HG03139 (cell line): Measurements from ENCODE around the gene HBS1L.
"Not testable (repeated sequence)": the region's sequence is repeated elsewhere in the genome, so short reads cannot be mapped to it uniquely, and the experiment has no call there.

ENCODE experiments used
- ATAC-seq: cut with Tn5 transposase; IDR thresholded peaks from one replicate; pipeline ENCODE4 v1.9.1; 2021; ENCODE audit not compliant: unreplicated experiment

HBS1L gene

DNA sequence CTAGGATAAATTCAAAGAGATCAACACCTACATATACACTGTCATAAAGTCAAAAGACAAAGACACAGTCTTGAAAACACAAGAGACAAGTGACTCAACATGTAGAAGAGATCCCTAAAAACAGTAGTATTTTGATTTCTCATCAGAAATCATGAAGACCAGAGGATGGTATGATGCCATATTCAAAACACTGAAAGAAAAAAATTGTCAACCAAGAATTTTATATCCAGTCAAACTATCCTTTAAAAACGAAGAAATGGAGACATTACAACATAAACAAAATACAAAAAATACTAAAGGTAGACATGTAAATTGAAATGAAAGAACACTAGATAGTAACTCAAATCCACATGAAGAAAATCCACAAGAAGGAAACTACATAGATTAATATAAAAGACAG lies 27.3 kb upstream of the HBS1L start:
- ATAC-seq = no peak

DNA sequence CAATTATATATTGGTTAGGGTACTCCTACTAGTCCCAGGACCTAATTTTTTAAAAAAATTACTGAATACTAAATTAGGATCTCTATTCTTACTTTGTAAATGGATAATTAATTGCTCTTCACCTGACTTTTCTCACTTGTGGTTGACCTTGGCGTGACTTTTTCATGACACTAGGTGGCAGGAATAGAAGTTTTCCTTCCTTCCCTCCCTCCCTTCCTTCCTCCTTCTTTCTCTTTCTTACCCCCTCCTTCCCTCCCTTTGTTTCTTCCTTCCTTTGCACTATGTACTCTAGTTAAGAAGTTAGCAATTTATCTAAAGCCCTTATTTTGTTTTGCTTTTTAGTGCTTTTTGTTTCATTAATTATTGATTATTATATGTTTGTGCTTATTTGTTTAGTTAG lies 20.4 kb upstream of the HBS1L start:
- ATAC-seq = no peak

DNA sequence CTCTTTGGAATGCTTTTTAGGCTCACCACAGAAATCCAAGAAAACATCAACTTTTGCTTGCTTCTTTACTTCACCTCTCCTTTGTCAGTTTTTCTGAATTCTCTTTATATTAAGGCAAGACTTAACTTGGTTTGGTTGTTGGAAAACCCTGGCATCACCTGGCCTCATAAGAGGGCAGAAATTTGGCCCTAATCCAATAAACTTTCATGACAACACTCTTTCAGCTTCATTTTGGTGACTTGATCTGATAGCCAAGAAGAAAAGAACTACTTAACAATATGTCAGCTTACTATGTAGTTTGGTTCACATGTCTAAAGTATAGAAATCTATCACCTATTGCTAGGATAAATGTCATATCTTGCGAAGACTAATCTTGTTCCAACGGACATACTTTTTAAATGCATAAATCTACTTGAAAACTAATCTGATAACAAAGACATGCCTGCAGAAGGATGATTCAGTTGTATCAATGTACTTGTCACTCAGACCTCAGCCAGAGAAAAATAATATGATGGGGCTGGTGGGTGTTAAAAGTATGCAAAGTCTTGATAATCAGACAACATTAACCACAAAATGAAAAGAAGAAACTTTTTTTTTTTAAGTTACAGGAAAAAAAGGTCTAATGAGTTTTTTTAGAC lies 19.3 kb upstream of the HBS1L start:
- ATAC-seq = no peak

DNA sequence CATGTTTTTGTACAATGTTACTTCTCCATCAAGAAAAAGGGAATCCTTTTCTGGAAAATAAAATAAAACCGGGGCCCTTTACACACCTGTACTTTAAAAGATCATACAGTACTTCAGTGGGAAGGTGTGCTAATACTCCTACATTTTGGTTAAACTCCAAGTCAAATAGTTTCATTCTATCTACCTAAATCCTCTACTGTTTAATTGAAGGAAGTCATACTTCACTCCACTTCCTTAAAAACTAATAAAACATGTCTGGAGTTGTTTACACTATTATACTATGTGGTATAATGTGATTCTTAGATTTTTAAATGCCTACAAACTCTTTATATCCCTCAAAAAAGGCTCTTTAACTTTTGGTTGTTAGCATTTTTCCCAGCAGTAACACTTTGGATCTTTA lies 18.6 kb upstream of the HBS1L start:
- ATAC-seq = no peak

DNA sequence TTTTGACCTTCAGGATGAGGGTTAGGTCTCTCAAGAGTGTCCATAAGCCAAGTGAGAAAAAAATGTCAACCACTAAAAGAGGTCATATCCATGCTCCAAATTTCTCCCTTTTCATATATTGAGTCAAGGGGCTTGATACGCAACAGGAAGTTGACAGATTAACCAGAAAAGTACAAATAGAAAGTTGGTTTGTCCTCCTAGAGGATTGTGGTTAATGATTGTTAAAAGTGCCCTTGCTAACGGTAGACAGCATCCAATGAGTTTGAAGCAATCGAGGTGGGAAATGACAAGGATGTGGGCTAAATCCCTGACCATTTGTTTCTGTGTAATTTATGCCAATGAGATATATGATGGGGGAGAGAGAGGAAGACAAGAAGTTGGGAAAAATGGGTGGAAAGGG lies 18.1 kb upstream of the HBS1L start:
- no peak for ATAC-seq

DNA sequence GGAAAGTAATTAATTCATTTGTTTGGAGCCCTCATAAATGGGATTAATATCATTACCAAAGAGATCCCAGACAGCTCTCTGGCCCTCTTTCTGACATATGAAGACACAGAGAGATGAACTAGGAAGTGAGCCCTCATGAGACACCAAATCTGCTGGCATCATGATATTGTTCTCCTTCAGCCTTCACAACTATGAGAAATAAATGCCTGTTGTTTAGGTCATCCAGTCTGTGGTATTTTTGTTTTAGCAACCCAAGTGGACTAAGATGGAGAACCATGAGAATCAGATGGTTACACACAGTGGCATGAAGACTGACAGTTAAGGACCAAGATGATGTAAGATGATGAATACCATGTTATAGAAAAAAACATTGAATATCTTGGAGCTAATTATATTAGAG lies 16.9 kb upstream of the HBS1L start:
- ATAC-seq = no peak

DNA sequence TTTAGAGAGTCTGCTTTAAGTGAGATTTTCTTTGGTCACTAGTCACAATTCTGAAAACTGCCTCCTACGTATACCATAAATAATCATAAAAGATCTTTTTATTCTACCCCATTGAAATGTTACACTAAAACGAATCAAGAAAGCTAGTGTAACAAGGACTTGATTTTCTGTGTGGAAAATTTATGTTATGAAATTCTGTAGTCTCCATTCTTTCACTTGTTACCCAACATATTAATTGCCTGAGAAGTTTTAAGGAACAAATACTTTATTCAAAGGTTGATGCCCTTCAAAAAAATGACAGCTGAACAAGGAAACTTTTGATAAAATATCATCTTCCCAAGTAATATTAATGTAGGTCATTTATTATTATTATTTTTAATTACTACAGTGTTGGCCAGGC lies 13.3 kb upstream of the HBS1L start:
- no peak for ATAC-seq

DNA sequence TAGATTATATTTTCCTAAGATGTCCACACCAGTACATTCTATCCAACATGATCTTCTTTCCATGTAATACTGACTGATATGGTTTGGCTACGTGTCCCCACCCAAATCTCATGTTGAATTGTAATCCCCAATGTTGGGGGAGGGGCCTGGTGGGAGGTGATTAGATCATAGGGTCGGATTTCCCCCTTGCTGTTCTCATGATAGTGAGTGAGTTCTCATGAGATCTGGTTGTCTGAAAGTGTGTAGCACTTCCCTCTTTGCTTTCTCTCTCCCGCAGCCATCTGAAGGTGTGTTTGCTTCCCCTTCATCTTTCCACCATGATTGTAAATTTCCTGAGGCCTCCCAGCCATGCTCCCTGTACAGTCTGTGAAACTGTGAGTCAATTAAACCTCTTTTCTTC lies 12.2 kb upstream of the HBS1L start:
- ATAC-seq = no peak

DNA sequence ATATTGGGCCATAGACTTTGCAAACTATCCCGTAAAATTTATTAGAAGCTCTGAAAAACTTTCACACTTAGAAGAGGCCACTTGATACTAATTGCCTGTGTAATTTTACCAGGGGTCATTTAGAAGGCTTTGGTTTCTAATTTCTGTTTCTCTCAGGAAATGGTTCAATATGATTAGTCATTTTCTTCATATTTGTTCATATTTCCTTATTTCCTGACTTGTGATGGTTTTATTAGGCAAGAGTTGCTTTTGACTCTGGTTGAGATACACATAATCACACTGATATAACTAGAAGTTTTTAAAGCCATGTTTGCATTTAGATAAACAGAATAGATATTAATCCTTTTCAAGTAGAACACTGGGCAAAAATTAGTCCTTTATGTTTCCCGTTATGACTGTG lies 11.8 kb upstream of the HBS1L start:
- ATAC-seq = no peak

DNA sequence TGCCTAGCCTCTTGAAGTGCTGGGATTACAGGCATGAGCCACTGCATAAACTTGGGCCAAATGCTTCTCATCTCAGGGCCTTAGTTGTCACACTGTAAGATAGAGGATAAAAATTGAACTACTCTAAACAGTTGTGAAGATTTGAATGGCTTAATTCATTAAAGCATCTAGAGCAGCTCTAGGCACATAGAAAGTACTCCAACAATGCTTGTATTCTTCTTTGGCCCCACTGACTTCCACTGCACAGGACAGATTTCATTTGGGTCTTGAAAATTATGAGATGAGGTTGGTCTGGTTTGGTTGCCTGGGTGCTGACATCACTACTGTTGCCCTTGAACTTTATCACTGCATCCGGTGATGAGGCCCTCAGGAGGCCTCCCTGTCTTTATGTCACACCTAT lies 10.0 kb upstream of the HBS1L start:
- no peak for ATAC-seq

DNA sequence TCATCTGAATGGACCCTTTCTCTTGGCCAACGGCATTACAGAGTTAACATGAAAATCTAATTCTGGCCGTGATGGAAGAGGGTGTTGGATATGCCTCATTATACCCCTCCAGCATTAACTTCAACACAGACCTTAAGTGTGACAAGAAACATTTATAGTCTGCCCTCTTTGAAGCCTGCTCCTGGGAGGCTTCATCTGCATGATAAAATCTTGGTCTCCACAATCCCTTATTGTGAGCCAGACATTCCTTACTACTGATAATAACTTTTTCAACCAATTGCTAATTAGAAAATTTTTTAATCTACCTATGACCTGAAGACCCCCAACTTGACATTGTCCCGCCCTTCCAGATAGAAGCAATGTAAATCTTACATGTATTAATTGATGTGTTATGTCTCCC lies 9.3 kb upstream of the HBS1L start:
- no peak for ATAC-seq

DNA sequence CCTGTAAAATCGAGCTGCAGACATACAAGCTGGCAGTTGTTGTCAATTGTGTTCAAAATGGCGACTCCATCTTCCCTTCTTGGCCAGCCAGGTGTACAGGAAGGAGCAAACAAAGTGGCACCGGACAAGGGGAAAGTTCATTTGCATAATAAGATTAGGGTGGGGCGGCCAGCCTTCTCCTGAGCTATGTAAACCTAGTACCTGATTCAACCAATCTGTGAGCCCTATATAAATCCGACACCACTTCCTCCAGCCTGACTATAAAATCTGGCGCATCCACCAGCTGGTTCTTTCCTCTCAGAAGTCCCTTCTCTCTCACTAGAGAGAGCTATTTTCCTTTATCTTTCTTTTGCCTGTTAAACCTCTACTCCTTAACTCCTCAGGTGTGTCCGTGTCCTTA lies 8.1 kb upstream of the HBS1L start:
- ATAC-seq = no peak

DNA sequence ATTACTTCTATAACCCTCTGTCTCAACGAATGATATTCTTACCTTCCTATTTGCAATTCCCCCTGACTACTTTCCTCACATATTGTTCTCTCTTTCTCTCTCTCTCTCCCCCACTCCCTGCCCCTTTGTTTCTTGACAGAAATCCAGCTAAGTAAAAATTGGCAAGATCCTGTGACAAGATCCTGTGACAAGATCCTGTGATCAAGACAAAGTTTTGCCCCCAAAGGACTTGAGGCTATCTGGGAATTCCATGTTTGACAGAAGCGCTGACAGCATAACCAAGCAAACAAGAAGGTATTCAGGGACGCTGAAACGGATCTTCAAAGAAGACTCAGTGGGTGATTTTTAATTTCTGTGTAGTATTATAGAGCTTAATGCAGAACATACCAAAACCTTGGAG lies 5.5 kb upstream of the HBS1L start:
- no peak for ATAC-seq

DNA sequence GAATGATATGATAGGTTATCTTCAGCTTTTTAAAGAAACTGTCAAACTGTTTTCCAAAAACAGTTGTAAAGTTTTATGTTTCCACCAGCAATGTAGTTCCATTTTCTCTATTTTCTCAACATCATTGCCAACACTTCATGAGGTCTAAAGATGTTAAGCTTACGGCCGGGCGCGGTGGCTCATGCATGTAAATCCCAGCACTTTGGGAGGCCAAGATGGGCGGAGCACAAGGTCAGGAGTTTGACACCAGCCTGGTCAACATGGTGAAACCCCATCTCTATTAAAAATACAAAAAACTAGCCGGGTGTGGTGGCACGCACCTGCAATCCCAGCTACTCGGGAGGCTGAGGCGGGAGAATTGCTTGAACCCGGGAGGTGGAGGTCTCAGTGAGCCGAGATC lies 3.7 kb upstream of the HBS1L start:
- not testable (repeated sequence) for ATAC-seq

DNA sequence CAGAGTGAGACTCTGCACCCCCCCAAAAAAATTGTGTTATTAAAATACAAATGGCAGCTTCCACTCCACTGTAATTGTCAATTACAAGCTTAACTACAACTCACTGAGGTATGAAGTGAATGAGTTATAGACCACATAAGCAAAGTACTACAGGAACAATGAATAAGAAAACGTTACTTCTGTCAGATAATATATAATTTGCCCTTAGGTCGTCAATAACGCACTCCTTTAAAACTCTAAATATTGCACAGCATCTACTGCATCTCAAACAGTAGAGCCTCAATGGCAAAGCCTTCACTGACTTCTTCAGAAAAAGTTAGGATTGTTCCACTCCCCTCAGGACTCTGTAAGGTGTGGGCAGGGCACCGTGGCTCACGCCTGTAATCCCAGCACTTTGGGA lies 2.0 kb upstream of the HBS1L start:
- ATAC-seq = no peak

DNA sequence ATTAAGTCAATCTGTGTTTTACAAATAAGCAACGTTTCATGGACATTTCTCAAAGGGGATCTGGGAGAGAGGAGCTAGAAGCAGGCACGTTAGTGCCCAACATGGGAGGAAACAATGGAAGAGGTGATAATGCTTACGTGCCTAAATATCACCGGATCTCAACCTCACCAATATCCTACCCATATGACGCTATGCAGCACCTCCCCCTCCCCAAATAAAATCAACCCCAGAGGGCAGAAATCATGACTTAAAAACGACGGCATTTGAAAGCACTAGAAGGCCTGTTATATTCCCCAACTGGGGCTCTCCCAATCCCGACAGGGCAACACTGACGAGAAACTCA lies 425 bp downstream of the HBS1L start:
- no peak for ATAC-seq

DNA sequence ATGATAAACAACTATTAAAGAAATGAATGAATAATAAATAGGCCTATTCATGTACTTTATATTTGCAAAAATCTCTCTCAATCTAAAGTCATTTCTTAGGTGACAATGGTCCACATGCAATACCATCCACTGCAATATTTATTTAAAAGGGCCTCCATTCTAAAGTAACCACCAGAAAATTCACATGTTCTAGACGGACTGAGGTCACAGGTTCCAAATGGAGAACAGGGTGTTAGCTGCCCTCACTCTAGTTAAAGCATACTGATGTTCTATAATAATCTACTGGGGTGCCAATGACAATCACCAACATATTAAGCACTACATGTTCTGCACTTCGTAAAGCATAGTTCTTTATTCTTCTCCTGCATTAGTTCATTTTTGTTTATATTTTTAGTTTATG lies 1.2 kb downstream of the HBS1L start:
- no peak for ATAC-seq

DNA sequence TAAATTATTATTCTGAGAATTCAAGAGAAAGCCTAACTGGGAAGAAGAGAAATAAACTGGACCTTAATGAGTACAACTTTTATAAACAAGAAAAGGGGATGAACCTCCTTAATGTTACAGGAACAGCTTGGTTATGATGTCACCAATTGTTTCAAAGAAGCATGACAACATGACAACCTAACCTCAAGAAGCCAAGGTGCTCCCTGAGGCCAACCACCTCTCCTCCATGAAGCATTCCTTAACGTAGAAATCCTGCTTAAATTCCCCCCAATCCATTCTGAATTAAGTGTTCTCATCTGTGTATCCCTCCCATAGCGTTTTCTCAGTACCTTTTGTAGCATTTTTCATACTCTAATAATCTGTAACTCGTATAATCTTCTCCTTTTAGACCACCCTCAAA lies 1.7 kb downstream of the HBS1L start:
- no peak for ATAC-seq

DNA sequence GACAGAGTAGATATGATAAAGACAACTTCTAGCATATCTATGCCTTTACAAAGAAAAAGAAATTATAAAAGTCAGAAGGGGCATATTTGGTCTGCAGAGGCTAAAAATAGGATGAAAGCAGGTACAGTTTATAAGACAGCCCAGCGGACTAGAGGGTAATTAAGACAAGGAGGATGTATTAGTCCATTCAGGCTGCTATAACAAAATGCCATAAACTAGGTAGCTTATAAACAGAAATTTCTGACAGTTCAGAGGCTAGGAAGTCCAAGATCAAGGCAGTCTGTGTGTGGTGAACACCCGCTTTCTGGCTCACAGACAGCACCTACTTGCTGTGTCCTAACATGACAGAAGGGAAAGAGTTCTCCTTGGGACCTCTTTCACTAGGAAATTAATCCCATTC lies 5.7 kb downstream of the HBS1L start:
- ATAC-seq = no peak

DNA sequence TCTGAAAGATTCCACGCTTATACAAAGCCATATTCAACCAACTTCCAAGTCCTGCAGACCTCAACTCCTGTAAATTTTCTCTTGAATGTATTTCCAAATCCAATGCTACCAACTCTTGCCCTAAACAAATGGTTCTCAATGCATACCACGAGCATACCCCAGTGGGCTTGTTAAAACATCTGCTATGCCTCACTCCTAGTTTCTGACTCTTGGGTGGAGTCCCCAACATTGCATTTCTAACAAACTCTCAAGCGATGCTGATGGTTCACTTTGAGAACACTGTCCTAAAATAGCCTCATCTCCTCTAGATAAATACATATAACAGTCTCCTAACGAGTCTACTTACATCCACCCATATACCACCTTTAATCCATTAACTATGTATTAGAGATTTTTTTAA lies 7.3 kb downstream of the HBS1L start:
- no peak for ATAC-seq

DNA sequence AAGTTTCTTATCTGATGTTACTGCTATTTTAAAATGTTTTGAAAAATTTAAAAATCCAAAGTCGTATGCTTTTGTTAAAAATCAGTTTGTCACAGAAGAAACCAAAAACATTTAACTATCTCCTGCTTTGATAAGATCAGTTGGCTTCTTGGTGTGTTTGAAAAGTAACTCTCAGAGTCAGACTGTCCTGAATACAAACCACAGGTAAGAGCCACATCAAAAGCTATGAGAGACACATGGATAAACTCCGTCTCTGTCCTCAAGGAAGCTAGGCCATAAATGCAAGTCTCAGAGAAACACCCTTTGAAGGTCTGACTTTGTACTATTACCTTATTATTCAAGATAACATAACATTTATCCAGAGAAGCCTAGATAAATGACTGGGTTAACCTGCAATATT lies 7.7 kb downstream of the HBS1L start:
- ATAC-seq = no peak

DNA sequence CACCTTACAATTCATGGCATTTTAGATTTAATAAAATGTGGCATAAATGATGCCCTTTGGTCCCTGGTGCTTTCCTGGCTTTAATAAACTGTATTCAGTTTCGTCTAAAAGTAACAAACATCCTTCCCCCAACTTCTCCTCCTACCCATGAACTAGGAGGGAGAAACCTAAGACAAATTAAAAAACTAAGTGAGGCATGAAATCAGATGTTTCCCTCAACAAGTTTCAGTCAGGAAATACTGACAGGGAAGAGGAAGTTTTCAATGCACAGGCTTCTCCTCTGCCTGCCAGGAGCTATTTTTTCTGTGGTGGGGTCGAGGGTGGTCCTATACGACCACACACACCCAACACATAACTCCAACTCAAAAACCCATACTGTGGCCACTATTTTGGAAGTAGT lies 10.0 kb downstream of the HBS1L start:
- ATAC-seq = no peak

DNA sequence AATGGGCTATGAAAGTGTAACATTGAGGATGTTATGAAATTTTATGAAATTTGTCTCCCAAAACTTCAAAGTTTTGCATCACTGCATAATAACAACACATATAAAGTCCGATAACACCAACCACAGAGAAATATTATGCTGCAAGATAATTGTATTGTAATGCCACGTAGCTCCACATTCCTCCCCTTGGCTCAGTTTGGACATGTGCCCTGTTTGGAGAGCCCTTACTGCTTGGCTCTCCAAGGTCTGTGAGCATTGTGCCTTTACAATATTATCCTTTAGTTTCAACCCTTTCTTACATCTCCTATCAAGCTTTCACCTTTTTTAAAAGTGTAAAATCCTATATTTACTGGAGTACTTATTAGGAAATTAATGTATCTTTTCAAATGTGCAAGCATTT lies 10.8 kb downstream of the HBS1L start:
- no peak for ATAC-seq

DNA sequence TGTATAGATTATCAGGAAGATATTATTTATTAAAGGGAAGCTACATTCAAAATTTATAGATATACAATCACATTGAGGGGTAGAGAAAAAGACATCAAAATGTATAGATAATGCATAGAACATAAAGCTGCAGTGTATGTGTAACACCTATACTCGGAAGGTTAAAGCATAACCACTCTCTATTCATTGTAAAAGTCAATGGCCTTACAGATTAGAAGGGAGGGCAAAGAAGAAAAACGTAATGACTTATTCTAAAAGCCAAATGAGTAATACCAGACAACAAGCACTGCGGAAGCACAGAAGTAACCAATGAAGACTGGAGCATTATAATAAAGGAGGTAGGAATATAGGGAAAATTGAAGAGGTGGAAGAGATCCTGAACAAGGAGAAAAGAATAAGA lies 11.3 kb downstream of the HBS1L start:
- ATAC-seq = no peak
